Measurements from ENCODE around the gene WNT3. TPM values are rescaled to one million over a fixed set of nuclear protein-coding genes. Genes with fewer than 3 reads are reported as not detected.

WNT3 gene
- total RNA-seq, 1 donor from 2014 or later: 1.1 TPM

DNA sequence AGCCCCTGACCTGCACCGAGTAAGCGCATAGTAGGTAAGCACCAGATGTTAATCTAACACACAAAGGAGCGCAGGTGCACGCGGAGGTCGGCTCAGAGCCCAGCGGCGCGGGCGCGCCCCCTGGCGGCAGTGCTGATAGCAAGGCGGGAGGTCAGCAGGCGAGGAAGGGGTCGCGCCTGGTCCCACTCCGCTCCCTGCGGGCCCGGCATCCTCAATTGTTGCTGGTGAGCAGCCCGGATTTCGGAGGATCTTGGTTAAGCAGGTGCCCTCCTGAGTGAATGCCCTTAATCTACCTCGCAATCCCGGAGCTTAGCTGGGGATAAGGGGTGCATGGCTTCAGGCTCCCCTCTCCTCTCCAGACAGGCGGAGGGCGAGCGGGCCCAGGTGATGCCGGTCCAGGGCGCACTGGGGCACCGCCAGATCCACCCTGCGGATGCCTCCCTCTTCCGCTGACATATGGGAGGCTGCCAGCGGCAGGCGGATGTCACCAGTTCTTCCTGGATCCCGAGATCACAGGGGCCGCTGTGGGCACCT is 4.0 kb upstream of the WNT3 start:
- no peak overlapping the region for H3K4me3 Mint-ChIP-seq
- no peak overlapping the region for H3K27ac ChIP-seq
- H2AFZ ChIP-seq (replicated peaks): no peak overlapping the region
- no peaks in the 10 kb centered on the region for H3K9me3 ChIP-seq (ENCODE audit: low read depth)
- H3K27me3 ChIP-seq: peaks cover 100% of the 10 kb centered on the region
- no peak for DNase-seq (ENCODE audit: low spot score)
- H3K9ac ChIP-seq: no peak overlapping the region
- H3K4me2 ChIP-seq: no peak overlapping the region
- no peak for TF ChIP-seq EZH2 (IDR thresholded peaks at IDR 0.05)
- peak; percentile 67 for TF ChIP-seq CTCF (IDR thresholded peaks at IDR 0.05)
- H4K20me1 ChIP-seq (ENCODE audit: low read depth): peaks cover 48% of the 10 kb centered on the region
- peaks cover 19% of the 10 kb centered on the region for H3F3A ChIP-seq (ENCODE audit: low read depth)
- no peaks in the 10 kb centered on the region for H3K79me2 ChIP-seq (ENCODE audit: low read depth)
- peaks cover 48% of the 10 kb centered on the region for H3K27me3 Mint-ChIP-seq (ENCODE audit: insufficient read depth, low read depth)
- H3K4me1 Mint-ChIP-seq: peaks cover 39% of the 10 kb centered on the region
- H3K4me1 ChIP-seq: peaks cover 29% of the 10 kb centered on the region
- peaks cover 2% of the 10 kb centered on the region for H3K9me3 Mint-ChIP-seq
- no peaks in the 10 kb centered on the region for H3K36me3 ChIP-seq
- H3K36me3 Mint-ChIP-seq: peaks cover 12% of the 10 kb centered on the region
- H3K27ac Mint-ChIP-seq: no peak overlapping the region
- no peak overlapping the region for H3K4me3 ChIP-seq

DNA sequence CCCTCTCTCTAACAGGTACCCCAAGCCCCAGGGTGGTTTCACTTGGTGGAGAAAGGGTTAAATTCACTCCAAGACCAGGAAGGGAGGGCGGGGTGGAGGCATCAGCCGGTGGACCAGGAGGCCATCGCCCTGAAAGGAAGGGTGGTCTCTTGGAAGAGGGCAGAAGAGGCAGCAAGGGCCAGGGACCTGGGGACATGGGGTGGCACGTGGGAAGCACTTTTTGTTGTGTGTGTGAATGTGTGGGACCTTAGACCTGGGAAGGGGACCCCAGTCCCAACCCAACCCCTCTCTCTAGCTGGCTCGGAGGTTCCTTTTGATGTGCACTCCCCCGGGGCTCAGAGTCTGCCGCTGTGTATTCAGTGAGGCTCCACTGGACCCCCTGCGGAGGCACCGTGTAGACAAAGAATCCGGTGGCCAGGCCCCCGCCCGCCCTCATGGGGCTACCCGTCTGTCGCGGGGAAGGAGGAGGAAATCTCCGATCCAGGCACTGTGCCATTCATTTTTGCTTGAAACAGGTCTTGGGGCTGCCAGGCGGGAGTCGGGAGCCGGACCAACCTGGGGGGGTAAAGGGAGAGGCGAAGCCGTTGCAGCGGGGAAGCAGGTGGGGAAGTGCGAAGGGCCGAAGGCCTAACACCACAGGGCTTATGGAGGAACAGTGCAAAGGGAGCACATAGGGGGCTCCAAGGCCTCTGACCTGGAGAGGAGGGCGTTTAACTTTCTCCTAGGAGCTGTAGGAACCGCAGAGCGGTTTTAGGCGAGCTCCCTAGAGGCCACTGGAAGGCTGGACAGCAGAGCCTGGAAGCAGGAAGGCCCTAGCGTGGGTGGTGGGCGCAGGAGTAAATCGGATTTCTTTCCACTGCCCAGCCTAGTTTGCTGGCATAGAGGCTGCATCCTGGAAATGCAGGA is 3.2 kb upstream of the WNT3 start:
- Histone ChIP-seq H3K4me1 (peaks cover 33% of the 10 kb centered on the region), H3K9me3 (ENCODE audit: low read depth) (no peaks in the 10 kb centered on the region), H3F3A (ENCODE audit: low read depth) (peaks cover 19% of the 10 kb centered on the region), H2AFZ (replicated peaks) (no peak overlapping the region), H3K27ac (no peak overlapping the region), H3K36me3 (no peaks in the 10 kb centered on the region), H3K27me3 (peaks cover 100% of the 10 kb centered on the region), H3K4me2 (peak overlapping the region; percentile 54), H3K79me2 (ENCODE audit: low read depth) (no peaks in the 10 kb centered on the region), H4K20me1 (ENCODE audit: low read depth) (peaks cover 55% of the 10 kb centered on the region), H3K4me3 (no peak overlapping the region), H3K9ac (no peak overlapping the region)
- peak overlapping the region; percentile 48 for H3K4me3 Mint-ChIP-seq
- DNase-seq (ENCODE audit: low spot score): peak; percentile 49
- H3K27me3 Mint-ChIP-seq (ENCODE audit: insufficient read depth, low read depth): peaks cover 46% of the 10 kb centered on the region
- H3K9me3 Mint-ChIP-seq: no peaks in the 10 kb centered on the region
- H3K27ac Mint-ChIP-seq: peak overlapping the region; percentile 90
- H3K36me3 Mint-ChIP-seq: peaks cover 9% of the 10 kb centered on the region
- peaks cover 37% of the 10 kb centered on the region for H3K4me1 Mint-ChIP-seq
- TF ChIP-seq EZH2phosphoT487 (IDR thresholded peaks at IDR 0.05): no peak
- peak; percentile 72 for TF ChIP-seq EZH2 (IDR thresholded peaks at IDR 0.05)

DNA sequence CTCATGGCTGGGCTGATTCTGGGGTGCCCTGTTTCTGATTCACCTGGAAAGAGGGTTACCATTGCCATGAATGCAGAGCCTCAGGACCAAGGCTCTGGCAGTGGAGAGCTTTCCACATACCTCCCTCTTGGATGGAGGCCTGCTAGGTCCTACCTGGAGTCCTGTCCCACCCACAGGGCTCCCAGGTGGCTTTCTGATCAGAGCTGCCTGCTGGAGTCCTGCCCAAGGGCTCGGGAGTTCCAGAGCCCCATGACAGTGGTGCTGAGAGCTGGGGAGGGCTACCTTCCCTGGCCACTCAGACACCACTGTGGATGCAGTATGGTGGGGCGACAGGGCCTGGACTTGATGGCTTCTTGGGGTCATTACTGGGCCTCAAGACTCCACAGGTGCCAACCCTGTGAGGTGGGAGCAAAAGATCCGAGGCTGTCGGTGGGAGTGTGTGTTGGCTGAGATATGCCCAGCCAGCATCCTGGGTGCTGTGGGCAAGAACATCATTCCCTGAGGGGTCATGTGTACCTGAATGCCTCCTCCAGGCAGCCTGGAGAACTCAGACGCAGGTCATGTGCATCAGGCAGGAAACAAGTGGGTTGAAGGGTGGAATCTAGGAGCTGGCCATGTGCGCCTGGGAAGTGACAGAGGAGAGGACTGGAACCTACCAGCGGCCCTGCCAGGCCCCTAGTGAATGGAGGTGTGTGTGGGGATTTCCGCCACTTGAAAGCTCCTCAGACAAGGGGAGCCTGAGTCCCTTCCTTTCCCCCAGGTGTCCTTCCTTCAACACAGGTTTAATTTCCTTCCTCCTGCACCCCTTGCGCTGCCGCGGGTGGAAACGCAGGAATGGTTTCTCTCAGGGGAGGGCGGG is 2.3 kb upstream of the WNT3 start:
- Mint-ChIP-seq H3K4me1 (peaks cover 46% of the 10 kb centered on the region), H3K36me3 (peaks cover 13% of the 10 kb centered on the region), H3K4me3 (peak overlapping the region; percentile 86), H3K9me3 (no peaks in the 10 kb centered on the region), H3K27me3 (ENCODE audit: insufficient read depth, low read depth) (peaks cover 53% of the 10 kb centered on the region), H3K27ac (peak overlapping the region; percentile 91)
- H3K4me1 ChIP-seq: peaks cover 33% of the 10 kb centered on the region
- no peak for DNase-seq (ENCODE audit: low spot score)
- no peak overlapping the region for H2AFZ ChIP-seq (replicated peaks)
- peak overlapping the region; percentile 86 for H3K4me2 ChIP-seq
- no peaks in the 10 kb centered on the region for H3K9me3 ChIP-seq (ENCODE audit: low read depth)
- peaks cover 58% of the 10 kb centered on the region for H4K20me1 ChIP-seq (ENCODE audit: low read depth)
- H3K9ac ChIP-seq: no peak overlapping the region
- TF ChIP-seq CTCF (IDR thresholded peaks at IDR 0.05): no peak
- TF ChIP-seq EZH2phosphoT487 (IDR thresholded peaks at IDR 0.05): no peak
- no peak for TF ChIP-seq EZH2 (IDR thresholded peaks at IDR 0.05)
- H3K27ac ChIP-seq: no peak overlapping the region
- H3K27me3 ChIP-seq: peaks cover 100% of the 10 kb centered on the region
- H3K4me3 ChIP-seq: no peak overlapping the region
- H3K79me2 ChIP-seq (ENCODE audit: low read depth): no peaks in the 10 kb centered on the region
- no peaks in the 10 kb centered on the region for H3K36me3 ChIP-seq
- H3F3A ChIP-seq (ENCODE audit: low read depth): peaks cover 19% of the 10 kb centered on the region

Data from neural progenitor cell (in vitro differentiated cells).